Left ventricle myocardium inferior (tissue), 1 donor: Measurements from ENCODE around the gene PPP2R5B. TPM values are rescaled to one million over a fixed set of nuclear protein-coding genes. Genes with fewer than 3 reads are reported as not detected.

Experiments
- DNase-seq: peaks from one replicate; pipeline ENCODE4 v3.0.0-alpha.2; 2020
- H3K27ac ChIP-seq: fragments of 200-600 bp; replicated peaks from 2 replicates; pipeline ENCODE4 v1.8.0; 2021
- H3K27me3 ChIP-seq: fragments of 200-600 bp; 2 replicates; pipeline ENCODE4 v1.8.0; 2021; ENCODE audit warnings: low read depth
- H3K36me3 ChIP-seq: fragments of 200-600 bp; 2 replicates; pipeline ENCODE4 v1.8.0; 2021
- H3K4me1 ChIP-seq: fragments of 200-600 bp; 2 replicates; pipeline ENCODE4 v1.8.0; 2021
- H3K4me3 ChIP-seq: fragments of 200-600 bp; 2 replicates; pipeline ENCODE4 v1.8.0; 2021; ENCODE audit warnings: mild to moderate bottlenecking, moderate library complexity
- H3K9me3 ChIP-seq: fragments of 200-600 bp; replicated peaks from 2 replicates; pipeline ENCODE4 v1.8.0; 2021
- CTCF ChIP-seq: fragments of 200-600 bp; IDR thresholded peaks from 2 replicates; pipeline ENCODE4 v1.8.0; 2021; ENCODE audit warnings: antibody characterized with exemption, mild to moderate bottlenecking, borderline replicate concordance
- intact Hi-C: fragments of 100-400 bp; cut with micrococcal nuclease; formaldehyde crosslinking; loops from one replicate; pipeline ENCODE4 v1.11.0; 2022
- total RNA-seq: library from RNA; stranded (reverse); fragmentation: NEBNext Ultra II Directional; extraction: Animal tissue kit (Norgen Biotek cat#: 25700); gene quantifications from one replicate; pipeline ENCODE4 v1.2.1, GENCODE V29; 2021
- donor health status: DM: no; HTN: yes; CAD: no; lungs with severe emphysema.

Gene PPP2R5B
- total RNA-seq, 1 donor from 2014 or later: 22.5 TPM

- TF ChIP-seq CTCF: peak; percentile 95
- Histone ChIP-seq H3K4me3 (no peak overlapping the region), H3K4me1 (peaks cover 46% of the 10 kb centered on the region), H3K27me3 (no peaks in the 10 kb centered on the region), H3K27ac (peak overlapping the region; percentile 79), H3K36me3 (peaks cover 37% of the 10 kb centered on the region), H3K9me3 (no peaks in the 10 kb centered on the region)
- intact Hi-C loops: loop anchor here (2.0 kb wide), 1 partner anchor 47 kb away; no protein-coding TSS in a partner anchor
- DNase-seq: peak; percentile 91
Observed at GRCh38 chr11:64894070-64894811, 30.2 kb upstream of the PPP2R5B start.

GRCh38 chr11:64894812-64895452, 29.6 kb upstream of the PPP2R5B start:
- intact Hi-C loops: loop anchor here (2.0 kb wide), 1 partner anchor 48 kb away; no protein-coding TSS in a partner anchor
- Histone ChIP-seq H3K27ac (peak overlapping the region; percentile 79), H3K27me3 (no peaks in the 10 kb centered on the region), H3K4me3 (no peak overlapping the region), H3K9me3 (no peaks in the 10 kb centered on the region), H3K36me3 (peaks cover 42% of the 10 kb centered on the region), H3K4me1 (peaks cover 46% of the 10 kb centered on the region)
- no peak for TF ChIP-seq CTCF
- DNase-seq: no peak

GRCh38 chr11:64896448-64897022, 28.0 kb upstream of the PPP2R5B start:
- H3K4me3 ChIP-seq: no peak overlapping the region
- H3K4me1 ChIP-seq: peaks cover 31% of the 10 kb centered on the region
- DNase-seq: no peak
- H3K27ac ChIP-seq: no peak overlapping the region
- TF ChIP-seq CTCF: no peak
- no peaks in the 10 kb centered on the region for H3K9me3 ChIP-seq
- intact Hi-C loops: no loop called here
- H3K36me3 ChIP-seq: peaks cover 58% of the 10 kb centered on the region
- H3K27me3 ChIP-seq: no peaks in the 10 kb centered on the region

GRCh38 chr11:64897381-64898075, 27.0 kb upstream of the PPP2R5B start:
- H3K4me3 ChIP-seq: no peak overlapping the region
- no peaks in the 10 kb centered on the region for H3K27me3 ChIP-seq
- H3K27ac ChIP-seq: no peak overlapping the region
- H3K9me3 ChIP-seq: no peaks in the 10 kb centered on the region
- no peak for DNase-seq
- peaks cover 21% of the 10 kb centered on the region for H3K4me1 ChIP-seq
- intact Hi-C loops: no loop called here
- peaks cover 68% of the 10 kb centered on the region for H3K36me3 ChIP-seq
- TF ChIP-seq CTCF: no peak

- DNase-seq: no peak
- intact Hi-C loops: no loop called here
- H3K27me3 ChIP-seq: no peaks in the 10 kb centered on the region
- H3K4me1 ChIP-seq: peaks cover 16% of the 10 kb centered on the region
- H3K9me3 ChIP-seq: no peaks in the 10 kb centered on the region
- no peak for TF ChIP-seq CTCF
- no peak overlapping the region for H3K27ac ChIP-seq
- H3K36me3 ChIP-seq: peaks cover 73% of the 10 kb centered on the region
- no peak overlapping the region for H3K4me3 ChIP-seq
Observed at GRCh38 chr11:64898076-64898445, 26.4 kb upstream of the PPP2R5B start.
